GM19372 (cell line): Measurements from ENCODE around the gene TCERG1L.

Source experiments
- ATAC-seq: cut with Tn5 transposase; IDR thresholded peaks from one replicate; pipeline ENCODE4 v1.9.1; 2021; ENCODE audit warnings: mild to moderate bottlenecking, low read depth, moderate library complexity; ENCODE audit not compliant: unreplicated experiment

Gene TCERG1L

GRCh38 chr10:131272897-131273451 lies 38.5 kb downstream of the TCERG1L start:
- no peak for ATAC-seq

DNA sequence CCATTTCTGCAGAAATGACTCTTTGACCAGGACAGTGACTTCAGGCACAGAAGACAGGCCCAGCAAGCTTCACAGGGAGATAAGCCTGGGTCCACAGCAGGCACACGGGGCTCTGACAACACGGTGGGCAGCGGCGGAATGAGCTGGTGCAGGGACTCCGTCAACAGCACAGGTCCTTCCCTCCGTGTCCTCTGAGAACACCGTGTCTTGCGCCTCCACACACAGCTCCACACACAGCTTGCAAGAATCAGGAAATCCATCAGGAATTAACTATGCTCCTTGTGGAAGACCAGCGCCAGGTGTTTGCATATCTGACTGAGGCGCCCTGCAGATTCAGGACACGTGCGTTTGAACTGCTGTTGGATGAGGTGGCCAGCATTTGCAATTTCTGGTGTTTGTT lies 39.6 kb downstream of the TCERG1L start:
- ATAC-seq, result no peak

GRCh38 chr10:131271195-131271880 lies 40.2 kb downstream of the TCERG1L start:
- no peak for ATAC-seq

- no peak for ATAC-seq
Measured at GRCh38 chr10:131270461-131271190, 40.9 kb downstream of the TCERG1L start.

- no peak for ATAC-seq
Measured at GRCh38 chr10:131269776-131270460, 41.6 kb downstream of the TCERG1L start.

DNA sequence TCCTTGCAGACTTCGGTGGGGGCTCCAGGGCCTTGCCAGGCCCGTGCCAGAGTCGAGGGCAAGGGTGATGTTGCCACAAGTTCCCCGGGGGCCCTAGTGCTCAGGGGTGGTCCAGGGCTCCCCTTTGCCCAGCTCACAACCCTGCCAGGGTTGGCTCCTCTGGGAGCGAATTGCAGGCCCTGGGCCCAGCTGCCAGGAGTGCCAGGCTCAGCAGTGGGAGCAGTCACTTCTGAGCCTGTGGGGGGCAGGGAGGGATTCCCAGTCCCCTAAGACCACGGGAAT lies 43.8 kb downstream of the TCERG1L start:
- no peak for ATAC-seq

- ATAC-seq, result no peak
Measured at GRCh38 chr10:131266936-131267813, 44.3 kb downstream of the TCERG1L start.

DNA sequence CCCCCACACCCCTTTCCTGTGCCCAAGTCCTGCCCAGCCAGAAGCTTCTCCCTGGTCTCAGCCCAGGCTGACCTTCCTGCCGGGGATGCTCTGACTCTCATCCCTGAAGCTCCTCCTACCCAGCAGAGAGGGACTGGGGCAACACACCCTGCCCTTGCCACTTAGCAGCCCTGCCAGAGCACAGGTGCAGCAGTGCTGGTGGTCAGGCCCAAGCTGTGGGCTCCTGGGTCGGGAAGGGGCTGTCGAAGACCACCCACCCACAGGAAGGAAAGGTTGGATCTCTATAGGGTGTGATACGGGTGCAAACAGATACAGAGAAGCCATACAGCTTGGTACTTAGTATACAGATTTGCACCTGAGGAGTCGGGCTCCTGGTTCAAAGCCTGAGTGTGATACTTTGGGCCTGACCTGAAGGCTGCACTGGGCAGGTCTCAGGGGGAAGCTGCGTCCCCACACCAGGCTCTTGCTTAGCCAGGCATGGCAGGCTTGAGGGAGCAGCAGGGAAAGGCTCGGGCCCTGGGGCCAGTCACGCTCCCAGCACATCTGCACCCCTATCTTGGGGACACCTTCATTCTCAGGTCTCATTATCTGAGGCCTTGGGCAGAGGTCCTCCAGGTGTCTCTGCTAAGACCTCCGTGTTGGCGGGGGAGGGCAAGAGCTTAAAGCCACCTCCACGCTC lies 47.3 kb downstream of the TCERG1L start:
- no peak for ATAC-seq

DNA sequence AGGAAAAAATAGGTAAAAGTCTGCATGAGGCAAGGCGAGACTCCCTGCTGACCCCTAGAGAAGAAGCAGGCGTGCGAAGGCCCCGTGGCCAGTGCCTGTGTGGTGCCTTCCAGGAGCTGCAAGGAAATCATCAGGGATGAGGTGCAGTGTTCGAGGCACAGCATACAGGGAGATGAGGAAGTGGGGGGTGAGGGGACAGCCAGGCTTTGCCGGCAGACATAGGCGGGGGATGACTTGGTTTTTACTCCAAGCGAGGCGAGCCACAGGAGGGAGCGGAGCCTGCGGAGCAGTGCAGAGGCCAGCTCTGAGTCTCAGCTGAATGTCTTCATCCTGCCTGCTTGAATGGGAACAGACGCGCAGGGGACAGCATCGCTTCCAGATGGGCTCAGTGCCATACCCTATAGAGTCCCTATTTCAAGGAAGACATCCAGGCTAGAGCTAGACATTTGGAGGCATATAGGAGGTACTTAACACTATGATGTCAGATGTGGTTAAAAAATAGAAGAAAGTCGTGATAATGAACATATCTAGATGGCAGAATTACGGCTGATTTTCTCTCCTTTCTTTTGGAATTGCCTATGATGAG lies 49.5 kb downstream of the TCERG1L start:
- ATAC-seq, result no peak

- ATAC-seq, result no peak
Measured at GRCh38 chr10:131260452-131261211, 50.9 kb downstream of the TCERG1L start.

- no peak for ATAC-seq
Measured at GRCh38 chr10:131260031-131260430, 51.5 kb downstream of the TCERG1L start.

- no peak for ATAC-seq
Measured at GRCh38 chr10:131259535-131259934, 52.0 kb downstream of the TCERG1L start.

DNA sequence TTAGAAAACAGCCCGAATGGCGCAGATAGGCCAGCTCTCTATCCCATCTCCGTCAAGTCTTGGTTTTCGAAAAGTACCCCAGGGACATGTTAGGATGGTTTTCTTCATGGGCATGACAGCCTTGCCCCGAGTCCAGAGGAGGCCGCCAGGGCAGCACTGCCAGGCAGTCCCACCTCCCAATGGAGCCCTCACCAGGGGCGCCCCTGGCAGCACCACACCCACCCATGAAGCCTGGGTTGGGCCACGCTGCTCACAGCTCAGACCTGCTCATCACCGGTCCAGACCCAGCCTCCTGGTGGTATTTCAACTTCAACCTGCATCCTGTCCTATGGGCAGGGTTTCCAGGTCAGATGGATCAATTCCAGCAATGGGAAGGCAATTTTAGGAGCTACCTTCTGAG lies 53.3 kb downstream of the TCERG1L start:
- no peak for ATAC-seq

DNA sequence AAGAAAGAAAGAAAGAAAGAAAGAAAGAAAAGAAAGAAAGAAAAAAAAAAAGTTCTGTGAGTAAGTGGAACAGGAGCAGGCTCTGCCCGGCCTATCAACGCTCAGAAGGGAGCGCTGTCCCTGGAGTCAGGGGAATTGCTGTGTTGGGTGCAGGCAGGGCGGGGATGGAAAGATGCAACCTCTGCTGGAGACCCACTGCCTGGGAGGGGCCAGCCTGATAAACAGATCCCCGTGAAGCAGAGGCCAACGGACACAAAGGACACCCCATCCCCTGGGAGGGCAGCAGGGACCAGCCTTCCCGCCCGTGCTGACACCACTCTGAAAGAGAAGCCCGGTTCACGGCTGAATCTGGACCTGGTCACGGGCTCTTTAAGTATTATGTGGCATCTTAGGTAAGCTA lies 54.5 kb downstream of the TCERG1L start:
- no peak for ATAC-seq

DNA sequence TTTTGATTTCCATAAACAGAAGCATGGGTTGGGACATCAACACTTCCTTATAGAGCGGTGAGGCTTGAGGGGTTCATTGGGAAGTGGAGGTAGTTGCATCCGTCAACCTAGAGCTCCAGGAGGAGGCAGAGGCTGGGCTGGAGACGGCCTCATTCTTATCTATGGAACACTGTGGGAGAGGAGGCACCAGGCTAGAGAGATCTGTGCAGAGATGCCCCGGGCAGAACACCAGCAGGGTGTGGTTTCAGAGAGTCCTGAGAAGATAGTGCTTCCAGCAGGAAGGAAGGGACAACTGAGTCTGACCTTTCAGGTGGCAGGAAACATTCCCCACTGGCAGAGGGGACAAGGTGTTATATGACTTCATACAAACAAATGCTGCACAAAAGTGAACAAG lies 56.7 kb downstream of the TCERG1L start:
- ATAC-seq, result no peak

GRCh38 chr10:131253931-131254858 lies 57.3 kb downstream of the TCERG1L start:
- ATAC-seq, result no peak

DNA sequence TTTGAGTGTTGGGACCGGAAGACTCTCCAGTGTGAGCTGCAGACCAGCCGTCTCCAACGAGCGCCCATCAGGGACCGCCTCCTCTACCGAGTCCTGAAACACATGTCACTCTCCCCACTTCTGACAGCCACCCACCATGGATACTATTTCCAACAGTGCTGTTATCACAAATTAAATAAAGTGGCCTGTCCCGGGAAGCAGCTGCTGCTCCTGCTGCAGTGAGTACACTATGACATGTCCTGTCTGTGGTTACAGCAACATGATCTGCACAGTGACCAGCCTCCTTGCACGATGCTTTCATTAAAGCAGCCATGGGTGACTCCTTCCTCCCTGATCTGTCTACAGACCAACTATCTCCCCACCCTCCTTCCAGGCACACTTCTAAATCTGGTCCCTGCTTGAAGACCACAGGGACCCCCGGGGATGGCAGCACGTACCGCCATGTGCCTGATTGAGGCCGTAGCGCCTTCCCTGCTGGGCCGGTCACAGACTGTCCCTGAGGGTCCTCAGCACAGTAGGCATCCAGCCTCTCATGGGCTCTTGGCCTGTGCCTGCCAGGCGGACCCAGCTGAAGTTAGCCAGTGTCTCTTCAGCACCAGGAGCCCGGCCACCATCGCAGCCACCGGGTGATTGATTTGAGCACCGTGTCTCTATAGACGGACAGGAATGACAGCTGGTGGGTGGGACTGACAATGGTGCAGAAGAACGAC lies 58.8 kb downstream of the TCERG1L start:
- ATAC-seq, result no peak
